GM10248 (cell line): ENCODE data around the gene MOXD1.
A peak's percentile ranks its signal among the peaks of the same experiment; 100 is the strongest.

Experiments
- CTCF ChIA-PET: fragments of 300-600 bp; sonication (Branson Sonifier 250); formaldehyde crosslinking; extraction: SDS; loops from one replicate; lab custom pipeline; 2021; ENCODE audit warnings: antibody characterized with exemption; lab: Yijun Ruan, JAX
- POLR2A ChIA-PET: fragments of 350-650 bp; sonication (Branson Sonifier 250); formaldehyde crosslinking; extraction: SDS; loops from one replicate; lab custom pipeline; 2020; ENCODE audit warnings: antibody characterized with exemption; lab: Yijun Ruan, JAX
- DNase-seq: peaks from one replicate; pipeline ENCODE4 v3.0.0; 2012; ENCODE audit errors: extremely low spot score
- TF ChIP-seq, protein P1 (sequence below): IDR thresholded peaks from 2 replicates; pipeline ENCODE4 v1.5.1; 2012; ENCODE audit warnings: mild to moderate bottlenecking, low read depth; ENCODE audit errors: extremely low read depth, missing control alignments, control extremely low read depth

MOXD1 gene

DNA sequence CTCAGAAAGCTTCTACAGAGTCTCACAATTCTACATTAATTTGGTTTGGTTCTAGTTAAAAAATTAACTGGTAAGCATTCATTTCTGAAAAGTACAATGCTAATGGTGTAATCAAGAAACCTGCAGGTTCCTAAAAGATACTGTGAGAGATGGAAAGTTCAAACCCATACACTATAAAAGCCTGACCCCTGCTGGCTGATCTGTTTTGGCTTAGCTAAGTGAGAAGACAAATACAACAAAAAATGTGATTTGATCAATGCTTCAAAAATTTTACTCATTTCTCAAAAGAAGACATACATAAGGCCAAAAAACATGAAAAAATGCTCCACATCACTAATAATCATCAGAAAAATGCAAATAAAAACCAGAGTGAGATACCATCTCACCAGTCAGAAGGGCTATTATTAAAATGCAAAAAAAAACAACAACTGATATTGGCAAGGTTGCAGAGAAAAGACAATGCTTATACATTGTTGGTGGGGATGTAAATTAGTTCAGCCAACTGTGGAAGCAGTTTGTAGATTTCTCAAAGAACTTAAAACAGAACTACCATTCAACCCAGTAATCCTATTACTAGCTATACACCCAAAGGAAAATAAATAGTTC, 102.8 kb downstream of the MOXD1 start:
- ChIA-PET POLR2A (no interaction called here), CTCF (interaction anchor here (0.7 to 7.7 kb wide), 26 partner anchors 8 to 384 kb away, joined by 3 to 165 read pairs (median 4); partner anchors contain the start of gene STX7)
- DNase-seq, result peak; percentile 17
- TF ChIP-seq, protein P1, sequence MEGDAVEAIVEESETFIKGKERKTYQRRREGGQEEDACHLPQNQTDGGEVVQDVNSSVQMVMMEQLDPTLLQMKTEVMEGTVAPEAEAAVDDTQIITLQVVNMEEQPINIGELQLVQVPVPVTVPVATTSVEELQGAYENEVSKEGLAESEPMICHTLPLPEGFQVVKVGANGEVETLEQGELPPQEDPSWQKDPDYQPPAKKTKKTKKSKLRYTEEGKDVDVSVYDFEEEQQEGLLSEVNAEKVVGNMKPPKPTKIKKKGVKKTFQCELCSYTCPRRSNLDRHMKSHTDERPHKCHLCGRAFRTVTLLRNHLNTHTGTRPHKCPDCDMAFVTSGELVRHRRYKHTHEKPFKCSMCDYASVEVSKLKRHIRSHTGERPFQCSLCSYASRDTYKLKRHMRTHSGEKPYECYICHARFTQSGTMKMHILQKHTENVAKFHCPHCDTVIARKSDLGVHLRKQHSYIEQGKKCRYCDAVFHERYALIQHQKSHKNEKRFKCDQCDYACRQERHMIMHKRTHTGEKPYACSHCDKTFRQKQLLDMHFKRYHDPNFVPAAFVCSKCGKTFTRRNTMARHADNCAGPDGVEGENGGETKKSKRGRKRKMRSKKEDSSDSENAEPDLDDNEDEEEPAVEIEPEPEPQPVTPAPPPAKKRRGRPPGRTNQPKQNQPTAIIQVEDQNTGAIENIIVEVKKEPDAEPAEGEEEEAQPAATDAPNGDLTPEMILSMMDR, result peak; percentile 55

DNA sequence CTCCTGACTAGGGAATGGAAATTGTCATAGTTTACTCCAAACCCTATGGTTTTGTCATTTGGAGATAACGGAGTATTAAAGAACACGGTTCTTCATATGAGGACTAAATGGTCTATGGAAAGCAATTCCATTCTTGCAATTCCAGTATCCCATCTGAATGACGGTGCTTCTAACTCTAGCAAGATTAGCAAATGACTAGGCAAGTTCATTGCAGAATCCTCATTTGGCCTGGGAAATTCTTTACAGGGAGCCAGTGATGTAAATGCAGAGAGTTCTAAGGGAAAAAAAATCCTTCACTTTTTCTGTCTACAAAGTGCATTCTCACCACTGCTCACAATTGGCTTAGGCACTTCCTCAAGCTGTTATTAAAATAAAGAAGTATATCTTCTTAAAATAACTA, 111.5 kb downstream of the MOXD1 start:
- TF ChIP-seq, protein P1, result no peak
- DNase-seq, result no peak
- CTCF ChIA-PET, result interaction anchor here (1.5 to 4.8 kb wide), 5 partner anchors 8 to 241 kb away, joined by 3 to 83 read pairs (median 11); no protein-coding TSS in a partner anchor
- POLR2A ChIA-PET, result no interaction called here

DNA sequence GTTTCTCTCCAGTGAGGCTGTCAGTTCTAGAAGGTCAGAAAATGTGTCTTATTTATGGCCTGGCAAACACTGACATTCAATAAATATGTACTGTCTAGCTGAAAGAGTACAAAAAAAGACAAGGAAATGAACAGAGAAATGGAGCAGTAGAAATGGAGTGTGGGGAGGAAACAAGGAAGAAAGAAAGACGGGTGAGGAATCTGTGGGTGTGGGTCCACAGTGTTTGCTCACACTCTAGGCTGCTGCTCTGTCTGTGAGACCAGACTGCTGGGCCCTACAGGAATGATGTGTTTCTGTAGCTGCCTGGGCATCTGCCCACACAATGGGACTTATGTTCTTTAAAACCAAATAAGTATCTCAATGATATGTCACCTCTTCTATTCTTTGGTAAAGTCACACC, 114.2 kb downstream of the MOXD1 start:
- TF ChIP-seq, protein P1, result no peak
- POLR2A ChIA-PET, result no interaction called here
- CTCF ChIA-PET, result interaction anchor here (1.5 to 4.8 kb wide), 3 partner anchors 9 to 17 kb away, joined by 4 to 83 read pairs (median 19); no protein-coding TSS in a partner anchor
- DNase-seq, result no peak

DNA sequence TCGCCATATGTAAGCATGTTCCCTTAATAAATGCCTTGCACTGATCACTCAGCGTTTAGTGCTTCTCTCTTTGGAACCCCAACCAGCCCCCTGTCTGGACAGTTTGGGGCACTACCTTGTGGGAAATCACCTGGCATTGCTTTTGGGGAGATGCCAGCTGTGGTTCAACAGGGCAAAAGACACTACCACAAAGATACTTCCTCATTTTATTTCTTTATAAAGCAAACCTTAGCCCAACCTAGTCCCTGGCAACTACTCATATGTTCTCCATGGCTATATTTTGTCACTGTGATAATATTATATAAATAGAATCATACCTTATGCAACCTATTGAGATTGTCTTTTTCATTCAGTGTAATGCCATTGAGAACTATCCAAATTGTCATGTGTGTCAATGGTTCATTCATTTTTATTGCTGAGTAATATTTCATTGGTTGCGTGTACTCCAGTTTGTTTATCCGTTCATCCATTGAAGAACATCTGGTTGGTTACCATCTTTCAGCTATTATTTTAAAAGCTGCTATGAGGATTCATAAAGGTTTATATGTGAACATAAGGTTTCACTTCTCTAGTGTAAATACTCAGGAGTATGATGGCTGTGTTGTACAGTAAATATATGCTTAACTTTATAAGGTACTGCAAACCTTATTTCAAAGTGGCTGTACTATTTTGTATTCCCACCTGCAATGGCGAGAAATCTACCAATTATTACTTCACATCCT, 114.8 kb downstream of the MOXD1 start:
- TF ChIP-seq, protein P1, result no peak
- no peak for DNase-seq
- ChIA-PET POLR2A (no interaction called here), CTCF (interaction anchor here (4.2 to 8.2 kb wide), 3 partner anchors 8 to 12 kb away, joined by 19 to 154 read pairs (median 83); no protein-coding TSS in a partner anchor)

DNA sequence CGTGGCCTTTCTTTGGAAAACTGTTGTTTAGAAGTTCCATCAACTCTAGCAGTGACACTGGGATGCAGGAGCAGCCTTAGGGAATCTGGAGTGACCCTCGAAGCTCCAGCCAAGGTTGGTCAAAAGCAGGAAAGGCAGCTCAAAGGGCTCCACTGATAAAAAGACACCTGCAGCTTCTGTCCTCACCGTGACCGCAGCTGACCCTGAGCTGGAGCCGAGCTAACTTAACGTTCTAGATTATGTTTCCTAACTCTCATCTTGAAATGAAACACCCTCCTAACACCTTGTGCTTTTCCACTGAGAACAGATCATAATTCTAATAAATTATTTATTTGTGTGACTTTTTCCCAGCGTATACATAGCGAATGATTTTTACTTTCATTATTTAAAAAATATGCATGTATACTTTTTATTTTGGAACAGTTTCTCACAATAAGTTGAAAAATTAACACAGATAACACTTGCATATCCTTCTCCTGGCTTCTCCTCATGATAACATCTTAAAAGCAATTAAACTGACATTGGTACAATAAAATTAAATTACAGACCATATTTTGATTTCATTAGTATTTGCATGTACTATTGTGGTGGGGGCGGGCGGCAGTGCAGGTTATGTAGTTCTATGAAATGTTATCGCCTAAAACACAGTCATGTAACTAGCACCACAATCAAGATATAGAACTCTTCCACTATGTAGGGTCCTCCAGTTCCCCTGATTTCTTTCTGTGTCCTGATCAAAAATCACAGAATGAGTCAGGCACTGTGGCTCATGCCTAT, 116.1 kb downstream of the MOXD1 start:
- POLR2A ChIA-PET, result no interaction called here

More for the DNA sequence above, 116.1 kb downstream of the MOXD1 start:
- TF ChIP-seq, protein P1, result no peak
- CTCF ChIA-PET, result interaction anchor here (1.0 to 8.2 kb wide), 3 partner anchors 10 to 199 kb away, joined by 4 to 285 read pairs (median 154); no protein-coding TSS in a partner anchor
- DNase-seq, result no peak
